Heart left ventricle (tissue), 13 donors: Measurements from ENCODE around the gene SH3BGR.

ENCODE experiments used
- CTCF ChIP-seq, 12 donors: fragments of 200-600 bp; sonication (generic) in 4 of 12; IDR thresholded peaks; one replicate each; pipeline versions ENCODE4 v1.5.0 to v1.8.0; 2018 to 2022; ENCODE audit warnings: antibody characterized with exemption in 12 of 12, mild to moderate bottlenecking in 5 of 12
- POLR2A ChIP-seq, 2 donors: fragments of 450-650 bp; IDR thresholded peaks; one replicate each; pipeline ENCODE4 v1.6.1; 2017; ENCODE audit warnings: antibody characterized with exemption in 2 of 2, mild to moderate bottlenecking in 2 of 2, moderate library complexity in 2 of 2
- donor health status: ischemic (EF 13 %, LVEDD 7.1; RV severe dilation, severe dysfunction).
- donor health status: DM: no; HTN: yes; CAD: no.
- donor health status: DM: no; HTN: no; CAD: no.
- donor health status: ischemic (EF 25% LVEDD 6.9; RV normal size, moderate dysfunction).
- donor health status: ischemic (EF 25% LVEDD 5.7; RV mildly dilated, moderate dysfunction).
- donor health status: ischemic (EF 35%, LVEDD 5.7; RV mildly dilated, moderate dysfunction).
- donor health status: nonischemic (EF 11% LVEDD 7.7; RV severe dilation, severe dysfunction).
- donor health status: DM: yes; HTN: yes; CAD: no.
- donor health status: PGD.
- donor health status: ischemic (EF 29% LVEDD 5.4; RV normal size, mild dysfunction).
- donor health status: nonischemic (EF 23%, LVEDD 6.1; RV moderate dilation, normal function).

DNA sequence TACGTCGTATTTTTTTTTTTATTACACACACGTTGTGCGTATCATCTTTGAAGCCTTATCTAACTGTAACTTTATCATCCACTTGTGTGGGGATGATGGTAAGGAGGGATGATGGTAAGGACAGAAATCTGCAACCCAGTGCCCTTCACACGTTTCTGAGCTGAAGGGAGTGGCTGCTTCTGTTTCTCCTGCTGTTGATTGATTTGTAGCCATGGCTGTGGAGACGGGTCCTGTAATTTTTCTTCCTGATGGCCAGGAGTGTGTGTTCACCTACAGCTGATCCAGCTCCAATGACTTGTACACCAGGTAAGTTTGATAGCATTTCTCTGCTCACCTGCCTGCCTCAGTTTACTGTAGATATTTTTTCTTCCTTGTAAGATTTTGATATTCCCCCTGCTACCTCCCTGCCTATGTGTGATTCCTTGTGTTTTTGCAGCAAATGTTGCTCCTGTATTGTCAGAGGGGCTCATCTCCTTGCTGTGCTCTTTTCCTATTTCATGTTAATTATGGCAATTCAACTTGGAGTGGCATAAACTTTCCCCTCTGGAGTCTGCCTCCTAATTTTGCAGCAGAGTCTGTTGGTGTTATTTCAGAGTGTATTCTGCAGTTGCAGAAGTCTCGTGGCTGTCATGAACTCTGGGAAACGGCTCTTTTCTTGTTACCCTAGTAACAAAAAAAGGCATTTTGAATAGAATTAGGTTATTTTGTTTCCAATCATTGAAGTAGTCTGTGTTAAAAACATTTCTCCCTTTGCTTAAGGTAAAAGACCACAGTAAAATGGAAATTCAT lies 64.1 kb downstream of the SH3BGR start:
- TF ChIP-seq CTCF (IDR thresholded peaks at IDR 0.05) (no peak), POLR2A (IDR thresholded peaks at IDR 0.05) (no peak)
